Activated B cell treated with CpG ODN at 0.5 μM for 24 hours (primary cell): ENCODE measurements around the gene LRRC74A. TPM values are rescaled to one million over a fixed set of nuclear protein-coding genes. Genes with fewer than 3 reads are reported as not detected.

ENCODE experiments used
- ATAC-seq: fragments of 200-7000 bp; cut with Tn5 transposase; one replicate; pipeline ENCODE4 v1.10.0; 2021; ENCODE audit warnings: low read depth, mild to moderate bottlenecking, moderate library complexity
- CTCF ChIA-PET: fragments of 350-600 bp; sonication (Branson Sonifier 250); formaldehyde crosslinking; loops from one replicate; lab custom pipeline; 2021; ENCODE audit warnings: antibody characterized with exemption; lab: Charles Lee
- POLR2A ChIA-PET: fragments of 350-600 bp; sonication (Branson Sonifier 250); formaldehyde crosslinking; loops from one replicate; lab custom pipeline; 2021; ENCODE audit warnings: antibody characterized with exemption; lab: Charles Lee
- DNase-seq: peaks from one replicate; pipeline ENCODE4 v3.0.0; 2022
- H3K27ac Mint-ChIP-seq: one replicate; pipeline ENCODE4 v1.8.0; 2020; ENCODE audit warnings: mixed read lengths
- H3K27me3 Mint-ChIP-seq: one replicate; pipeline ENCODE4 v1.8.0; 2021; ENCODE audit warnings: mixed read lengths
- H3K36me3 Mint-ChIP-seq: one replicate; pipeline ENCODE4 v1.8.0; 2021; ENCODE audit warnings: low read depth, mixed read lengths
- H3K4me1 Mint-ChIP-seq: one replicate; pipeline ENCODE4 v1.8.0; 2021; ENCODE audit warnings: mixed read lengths
- H3K4me3 Mint-ChIP-seq: one replicate; pipeline ENCODE4 v1.8.0; 2020; ENCODE audit warnings: mild to moderate bottlenecking, mixed read lengths
- H3K9me3 Mint-ChIP-seq: one replicate; pipeline ENCODE4 v1.8.0; 2020; ENCODE audit warnings: mixed read lengths
- intact Hi-C: fragments of 100-400 bp; cut with micrococcal nuclease; formaldehyde crosslinking; loops from one replicate; pipeline ENCODE4 v1.15.1; 2024
- total RNA-seq: library from RNA; stranded (reverse); gene quantifications from 2 replicates; pipeline ENCODE4 v1.2.3, GENCODE V29; 2022
- TF ChIP-seq, protein P1 (sequence below): fragments of 200-600 bp; IDR thresholded peaks from one replicate; pipeline ENCODE4 v1.8.0; 2022; ENCODE audit warnings: antibody characterized with exemption, mild to moderate bottlenecking

Gene LRRC74A
- total RNA-seq, 1 donor from 2014 or later: not detected

DNA sequence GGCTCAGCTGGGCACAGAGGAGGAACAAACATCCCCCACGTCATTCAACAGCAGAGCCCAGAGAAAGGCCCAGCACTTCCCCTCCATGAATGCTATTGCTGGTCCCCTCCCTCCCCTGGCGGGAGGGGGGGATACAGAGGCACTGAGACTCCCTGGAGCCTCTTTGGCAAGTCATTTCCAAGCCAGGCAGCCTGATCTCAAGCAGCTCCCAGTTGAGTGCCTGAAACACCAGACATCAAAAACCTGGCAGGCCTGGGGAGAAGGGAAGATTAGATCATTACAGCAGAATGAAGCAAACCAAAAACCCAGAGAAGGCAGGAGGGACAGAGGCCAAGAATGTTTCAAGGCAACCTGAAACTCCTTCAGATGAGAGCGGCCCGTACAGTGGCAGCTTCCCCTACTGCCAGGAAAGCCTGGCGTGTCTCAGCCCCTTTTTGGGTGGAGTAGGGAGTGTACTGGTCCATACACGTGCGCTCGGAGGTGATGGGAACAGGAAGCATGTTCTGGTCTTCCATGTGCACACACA is 92.1 kb downstream of the LRRC74A start:
- TF ChIP-seq, protein P1, sequence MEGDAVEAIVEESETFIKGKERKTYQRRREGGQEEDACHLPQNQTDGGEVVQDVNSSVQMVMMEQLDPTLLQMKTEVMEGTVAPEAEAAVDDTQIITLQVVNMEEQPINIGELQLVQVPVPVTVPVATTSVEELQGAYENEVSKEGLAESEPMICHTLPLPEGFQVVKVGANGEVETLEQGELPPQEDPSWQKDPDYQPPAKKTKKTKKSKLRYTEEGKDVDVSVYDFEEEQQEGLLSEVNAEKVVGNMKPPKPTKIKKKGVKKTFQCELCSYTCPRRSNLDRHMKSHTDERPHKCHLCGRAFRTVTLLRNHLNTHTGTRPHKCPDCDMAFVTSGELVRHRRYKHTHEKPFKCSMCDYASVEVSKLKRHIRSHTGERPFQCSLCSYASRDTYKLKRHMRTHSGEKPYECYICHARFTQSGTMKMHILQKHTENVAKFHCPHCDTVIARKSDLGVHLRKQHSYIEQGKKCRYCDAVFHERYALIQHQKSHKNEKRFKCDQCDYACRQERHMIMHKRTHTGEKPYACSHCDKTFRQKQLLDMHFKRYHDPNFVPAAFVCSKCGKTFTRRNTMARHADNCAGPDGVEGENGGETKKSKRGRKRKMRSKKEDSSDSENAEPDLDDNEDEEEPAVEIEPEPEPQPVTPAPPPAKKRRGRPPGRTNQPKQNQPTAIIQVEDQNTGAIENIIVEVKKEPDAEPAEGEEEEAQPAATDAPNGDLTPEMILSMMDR: no peak
- peaks cover 15% of the 10 kb centered on the region for H3K27me3 Mint-ChIP-seq
- H3K36me3 Mint-ChIP-seq: no peaks in the 10 kb centered on the region
- DNase-seq: no peak
- peaks cover 29% of the 10 kb centered on the region for H3K4me1 Mint-ChIP-seq
- H3K4me3 Mint-ChIP-seq: no peak overlapping the region
- H3K9me3 Mint-ChIP-seq: no peaks in the 10 kb centered on the region
- peak; percentile 35 for ATAC-seq
- intact Hi-C loops: no loop called here
- CTCF ChIA-PET: interaction anchor here (0.6 to 6.9 kb wide), 6 partner anchors 18 to 163 kb away, joined by 3 to 101 read pairs (median 10); no protein-coding TSS in a partner anchor
- H3K27ac Mint-ChIP-seq: no peak overlapping the region
- POLR2A ChIA-PET: interaction anchor here (1.2 kb wide), 1 partner anchor 11 kb away, joined by 3 read pairs; no protein-coding TSS in a partner anchor

- Mint-ChIP-seq H3K36me3 (no peaks in the 10 kb centered on the region), H3K9me3 (no peaks in the 10 kb centered on the region), H3K4me3 (no peak overlapping the region), H3K4me1 (peaks cover 25% of the 10 kb centered on the region), H3K27ac (no peak overlapping the region), H3K27me3 (peaks cover 15% of the 10 kb centered on the region)
- intact Hi-C loops: no loop called here
- no peak for ATAC-seq
- TF ChIP-seq, protein P1: no peak
- no peak for DNase-seq
- CTCF ChIA-PET: interaction anchor here (0.6 to 6.6 kb wide), 5 partner anchors 18 to 163 kb away, joined by 3 to 36 read pairs (median 6); no protein-coding TSS in a partner anchor
- POLR2A ChIA-PET: interaction anchor here (1.2 to 1.4 kb wide), 2 partner anchors 11 to 122 kb away, joined by 3 to 4 read pairs; no protein-coding TSS in a partner anchor
Observed at GRCh38 chr14:76918782-76919394, 92.7 kb downstream of the LRRC74A start.

Other genes with a start within 250 kb of the LRRC74A start
- 1.0 TPM in 2 replicates for gene VASH1, start 64.9 kb upstream of the LRRC74A start, total RNA-seq
- gene ANGEL1, start 13.5 kb upstream of the LRRC74A start, total RNA-seq: 14.9 and 17.9 TPM in 2 replicates
- 14.0 and 14.5 TPM in 2 replicates for gene IRF2BPL, start 202.3 kb downstream of the LRRC74A start, total RNA-seq